Psoas muscle (tissue), 8 donors: ENCODE data around the gene C11orf54. TPM values are rescaled to one million over a fixed set of nuclear protein-coding genes. Genes with fewer than 3 reads are reported as not detected.

ENCODE experiments used
- ATAC-seq, 4 donors: fragments of 200-7000 bp; cut with Tn5 transposase; one replicate each; pipeline ENCODE4 v1.9.1; 2020; ENCODE audit warnings: moderate library complexity in 3 of 4, mild to moderate bottlenecking in 2 of 4
- DNase-seq, 2 donors: peaks; one replicate each; pipeline ENCODE4 v3.0.0-alpha.2; 2020
- H3K27ac ChIP-seq: fragments of 200-600 bp; one replicate; pipeline ENCODE4 v1.8.0; 2022
- H3K27me3 ChIP-seq, 3 donors: fragments of 200-600 bp in 1 of 3; one replicate each; pipeline versions ENCODE4 v1.6.1 to v1.8.0; 2013 to 2022; ENCODE audit warnings: low read length in 2 of 3, mild to moderate bottlenecking in 2 of 3, moderate library complexity in 1 of 3; ENCODE audit not compliant: insufficient read depth in 3 of 3
- H3K36me3 ChIP-seq, 2 donors: fragments of 200-600 bp in 1 of 2; one replicate each; pipeline versions ENCODE4 v1.6.1 to v1.8.0; 2013 to 2022; ENCODE audit warnings: low read depth in 1 of 2, mild to moderate bottlenecking in 1 of 2, moderate library complexity in 1 of 2; ENCODE audit not compliant: insufficient read depth in 1 of 2
- H3K4me1 ChIP-seq: fragments of 200-600 bp; one replicate; pipeline ENCODE4 v1.8.0; 2022
- H3K4me3 ChIP-seq: fragments of 200-600 bp; one replicate; pipeline ENCODE4 v1.8.0; 2022; ENCODE audit warnings: mild to moderate bottlenecking
- H3K9me3 ChIP-seq: fragments of 200-600 bp; one replicate; pipeline ENCODE4 v1.8.0; 2022
- CTCF ChIP-seq: fragments of 200-600 bp; IDR thresholded peaks from one replicate; pipeline ENCODE4 v1.8.0; 2022; ENCODE audit warnings: antibody characterized with exemption
- WGBS, 3 donors: extraction: QIAGEN DNeasy Blood & Tissue Kit; methylation state at CpG; one replicate each; pipeline versions ENCODE4 v1.1.6 to v1.1.7; 2013; 5-methylcytosine and 5-hydroxymethylcytosine counted together
- intact Hi-C, 2 donors: fragments of 100-400 bp; cut with DNase I; formaldehyde crosslinking; loops; one replicate each; pipeline versions ENCODE4 v1.11.0 to v1.14.2; 2022
- polyA plus RNA-seq, 3 donors: library from polyadenylated mRNA; stranded (reverse); fragments of 200-250 nt; gene quantifications; one replicate each; pipeline ENCODE4 v1.2.3, GENCODE V29; 2013
- total RNA-seq, 4 donors: library from RNA; stranded (reverse); fragmentation: NEBNext Ultra II Directional in 2 of 4; extraction: Animal tissue kit (Norgen Biotek cat#: 25700) in 2 of 4; gene quantifications; one replicate each; pipeline versions ENCODE4 v1.2.1 to v1.2.4, GENCODE V29; 2021 to 2023
- donor health status: healthy with polysubstance abuse.
- donor health status: DM: no; HTN: no; CAD: no; lungs with moderate emphysema.
- donor health status: Bipolar disorder and iron deficiency.
- donor health status: healthy.
- donor health status: DM: yes; HTN: yes; CAD: no.
- donor health status: DM: no; HTN: no; CAD: no.
- donor health status: DM: no; HTN: no; CAD: no.
- donor health status: DM: yes; HTN: yes; CAD: no.

Gene C11orf54
- total and polyA plus RNA-seq, 7 donors: 17.6 to 60.6 (median 26.2) TPM

- intact Hi-C loops: no loop called here
- Histone ChIP-seq H3K36me3 (peaks cover 0 to 38% of the 10 kb centered on the region in 2 donors), H3K27ac (no peak overlapping the region), H3K4me1 (no peaks in the 10 kb centered on the region), H3K27me3 (no peaks in the 10 kb centered on the region), H3K9me3 (no peaks in the 10 kb centered on the region), H3K4me3 (no peak overlapping the region)
- no peak for TF ChIP-seq CTCF
- ATAC-seq (no peak), DNase-seq (no peak)
- 88 to 100% (median 98%) methylated on average over 1 of the region's 1 CpG for WGBS, 3 donors
Observed at GRCh38 chr11:93717501-93717900, 24.0 kb upstream of the C11orf54 start.

GRCh38 chr11:93718057-93718563 is 23.4 kb upstream of the C11orf54 start:
- Histone ChIP-seq H3K27ac (no peak overlapping the region), H3K9me3 (no peaks in the 10 kb centered on the region), H3K36me3 (peaks cover 0 to 44% of the 10 kb centered on the region in 2 donors), H3K27me3 (no peaks in the 10 kb centered on the region), H3K4me3 (no peak overlapping the region), H3K4me1 (no peaks in the 10 kb centered on the region)
- intact Hi-C loops: no loop called here
- ATAC-seq (no peak), DNase-seq (no peak)
- no peak for TF ChIP-seq CTCF
- 78 to 86% (median 84%) methylated on average over 4 of the region's 4 CpGs for WGBS, 3 donors

GRCh38 chr11:93719310-93719709 is 22.2 kb upstream of the C11orf54 start:
- Histone ChIP-seq H3K36me3 (peaks cover 0 to 47% of the 10 kb centered on the region in 2 donors), H3K4me1 (no peaks in the 10 kb centered on the region), H3K27ac (no peak overlapping the region), H3K9me3 (no peaks in the 10 kb centered on the region), H3K4me3 (no peak overlapping the region), H3K27me3 (no peaks in the 10 kb centered on the region)
- WGBS, 3 donors: 92 to 97% (median 94%) methylated on average over 4 of the region's 4 CpGs
- ATAC-seq (no peak), DNase-seq (no peak)
- intact Hi-C loops: no loop called here
- TF ChIP-seq CTCF: no peak

GRCh38 chr11:93720522-93720921 is 20.9 kb upstream of the C11orf54 start:
- 97 to 99% (median 98%) methylated on average over 7 of the region's 7 CpGs for WGBS, 3 donors
- Histone ChIP-seq H3K4me1 (no peaks in the 10 kb centered on the region), H3K27me3 (no peaks in the 10 kb centered on the region), H3K27ac (no peak overlapping the region), H3K4me3 (no peak overlapping the region), H3K9me3 (no peaks in the 10 kb centered on the region), H3K36me3 (peaks cover 0 to 57% of the 10 kb centered on the region in 2 donors)
- no peak for DNase-seq
- ATAC-seq: no peak
- TF ChIP-seq CTCF: no peak
- intact Hi-C loops: no loop called here

GRCh38 chr11:93724089-93724488 is 17.4 kb upstream of the C11orf54 start:
- 93 to 97% (median 97%) methylated on average over 1 of the region's 1 CpG for WGBS, 3 donors
- ATAC-seq: no peak

More at GRCh38 chr11:93724089-93724488, 17.4 kb upstream of the C11orf54 start:
- H3K27me3 ChIP-seq: no peaks in the 10 kb centered on the region
- no peaks in the 10 kb centered on the region for H3K9me3 ChIP-seq
- H3K4me3 ChIP-seq: no peak overlapping the region
- H3K4me1 ChIP-seq: no peaks in the 10 kb centered on the region
- peaks cover 4 to 78% of the 10 kb centered on the region in 2 donors for H3K36me3 ChIP-seq
- no peak overlapping the region for H3K27ac ChIP-seq
- no peak for TF ChIP-seq CTCF
- DNase-seq: no peak
- intact Hi-C loops: no loop called here
